Globus pallidus (tissue), 1 donor: ENCODE measurements around the gene AGER.

Experiments
- DNase-seq: peaks from one replicate; pipeline ENCODE4 v3.0.0-alpha.2; 2015; ENCODE audit warnings: low spot score

Gene AGER

DNA sequence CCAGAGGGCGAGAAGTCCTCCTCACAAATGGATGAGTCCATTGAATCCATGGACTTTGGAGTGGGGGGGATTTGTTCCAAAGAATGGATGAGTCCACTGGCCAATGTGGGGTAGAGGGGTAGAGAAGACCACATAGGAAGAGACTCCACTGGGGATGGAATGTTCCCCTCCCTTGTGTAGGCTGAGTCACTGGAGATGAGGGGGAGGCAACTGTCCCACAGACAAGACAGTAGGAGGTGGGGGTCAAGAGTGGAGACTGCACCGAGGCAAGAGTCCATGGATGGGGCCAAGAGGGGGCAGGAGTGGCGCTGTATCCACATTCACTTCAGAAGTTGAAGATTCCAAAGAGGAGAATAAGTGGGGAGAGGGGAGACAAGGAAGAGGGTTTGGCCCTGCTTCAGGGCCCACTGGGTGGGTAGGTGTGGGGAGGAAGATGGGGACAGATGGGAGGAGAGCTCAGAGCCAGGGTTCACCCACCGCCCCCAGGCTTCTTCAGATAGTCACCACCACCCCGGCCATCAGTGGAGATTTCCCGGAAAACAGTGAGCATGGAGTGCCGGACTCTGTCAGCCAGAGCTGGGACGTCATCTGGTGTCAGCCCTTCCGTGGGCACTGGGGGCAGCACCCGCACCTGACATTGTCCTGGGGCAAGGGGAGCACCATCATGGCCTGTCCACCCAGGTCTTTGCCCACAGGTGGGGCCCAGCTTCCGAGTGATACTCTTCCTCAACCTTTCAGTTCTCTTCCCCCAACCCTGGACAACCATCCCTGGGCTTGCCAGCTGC lies 15.1 kb downstream of the AGER start:
- no peak for DNase-seq

GRCh38 chr6:32168350-32168749 lies 15.7 kb downstream of the AGER start:
- no peak for DNase-seq

GRCh38 chr6:32167761-32168262 lies 16.2 kb downstream of the AGER start:
- DNase-seq = no peak

- DNase-seq = no peak
These were observed 16.8 kb downstream of the AGER start for GRCh38 chr6:32167154-32167760.

- DNase-seq = no peak
These were observed 17.5 kb downstream of the AGER start for GRCh38 chr6:32166411-32167061.

GRCh38 chr6:32164295-32164694 lies 19.8 kb downstream of the AGER start, which contains the start of gene EGFL8:
TSS of gene EGFL8 (plus strand) at chr6:32164595. CDS start at chr6:32166166, 1,571 bp downstream.
- DNase-seq = no peak

GRCh38 chr6:32163559-32164258 lies 20.3 kb downstream of the AGER start:
- DNase-seq = peak; percentile 64

DNA sequence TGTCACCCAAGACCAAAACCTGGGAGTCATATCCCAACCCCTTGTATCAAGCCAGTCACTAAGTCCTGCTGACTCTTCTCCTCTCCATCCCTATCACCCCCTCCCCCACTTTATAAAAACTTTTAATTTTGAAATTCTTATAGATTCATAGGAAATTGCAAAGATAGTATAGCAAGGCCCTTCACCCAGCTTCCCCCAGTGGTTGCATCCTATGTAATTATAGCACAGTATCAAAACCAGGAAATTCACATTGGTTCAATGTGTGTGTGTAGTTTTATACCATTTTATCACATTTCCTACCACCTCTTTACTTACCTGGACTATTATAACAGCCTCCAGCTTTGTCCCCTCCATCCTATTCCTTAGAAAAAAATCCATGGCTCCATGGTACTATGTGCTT lies 26.0 kb downstream of the AGER start:
- DNase-seq = no peak

GRCh38 chr6:32156891-32157290 lies 27.2 kb downstream of the AGER start:
- no peak for DNase-seq

- DNase-seq = peak; percentile 50
These were observed 29.4 kb downstream of the AGER start for GRCh38 chr6:32154514-32155161.

DNA sequence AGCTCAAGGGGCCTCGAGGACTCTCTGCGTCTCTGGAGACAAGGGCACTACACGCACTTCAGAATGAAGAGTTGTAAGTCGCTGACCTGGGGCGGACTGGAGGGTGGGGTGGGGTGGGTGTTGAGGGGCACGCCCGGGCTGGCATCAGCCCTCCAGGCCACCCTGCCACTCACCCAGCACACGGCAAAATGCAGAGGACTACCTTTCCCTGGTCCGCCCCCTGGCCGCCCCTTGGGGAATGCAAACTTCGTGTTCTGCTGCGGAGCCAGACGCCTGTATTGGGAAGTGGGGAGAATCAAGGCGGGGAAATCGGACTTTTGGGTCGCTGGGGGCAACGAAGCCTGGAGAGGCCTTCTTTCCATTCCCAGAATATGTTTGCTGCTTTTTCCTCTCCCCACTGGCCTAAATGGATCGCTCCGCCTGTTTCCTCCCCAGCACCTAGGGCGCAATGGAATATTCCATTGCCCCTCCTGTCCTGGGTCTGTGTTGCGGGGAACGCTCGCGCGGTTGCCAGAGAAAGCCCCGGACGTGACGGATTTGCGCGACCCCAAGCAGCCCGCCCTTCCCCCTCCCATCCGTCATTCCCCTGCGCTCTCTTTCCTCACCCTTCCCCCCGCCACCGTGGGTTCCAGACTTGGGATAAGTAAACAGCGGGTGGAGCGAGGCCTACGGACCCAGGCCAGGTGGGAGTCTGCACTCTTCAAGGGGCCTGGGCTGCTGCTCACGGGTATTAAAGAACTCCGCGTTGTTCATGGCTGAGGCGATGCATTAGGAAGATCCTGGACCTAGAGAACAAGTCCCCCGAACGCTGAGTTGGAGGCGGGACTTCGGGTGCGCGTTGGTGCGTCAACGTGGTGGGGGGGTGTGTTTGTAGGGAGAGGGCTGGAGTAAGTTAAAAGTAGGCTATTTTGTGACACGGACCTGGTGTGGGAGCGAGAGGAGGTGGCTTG lies 30.2 kb downstream of the AGER start, which contains the start of gene PPT2:
PPT2 (plus strand) TSS at position 578 of the 950 bp plus-strand sequence. CDS start 454 bp downstream, outside the sequence.
- DNase-seq = peak; percentile 91

GRCh38 chr6:32152769-32153563 lies 31.1 kb downstream of the AGER start:
- DNase-seq = peak; percentile 42

DNA sequence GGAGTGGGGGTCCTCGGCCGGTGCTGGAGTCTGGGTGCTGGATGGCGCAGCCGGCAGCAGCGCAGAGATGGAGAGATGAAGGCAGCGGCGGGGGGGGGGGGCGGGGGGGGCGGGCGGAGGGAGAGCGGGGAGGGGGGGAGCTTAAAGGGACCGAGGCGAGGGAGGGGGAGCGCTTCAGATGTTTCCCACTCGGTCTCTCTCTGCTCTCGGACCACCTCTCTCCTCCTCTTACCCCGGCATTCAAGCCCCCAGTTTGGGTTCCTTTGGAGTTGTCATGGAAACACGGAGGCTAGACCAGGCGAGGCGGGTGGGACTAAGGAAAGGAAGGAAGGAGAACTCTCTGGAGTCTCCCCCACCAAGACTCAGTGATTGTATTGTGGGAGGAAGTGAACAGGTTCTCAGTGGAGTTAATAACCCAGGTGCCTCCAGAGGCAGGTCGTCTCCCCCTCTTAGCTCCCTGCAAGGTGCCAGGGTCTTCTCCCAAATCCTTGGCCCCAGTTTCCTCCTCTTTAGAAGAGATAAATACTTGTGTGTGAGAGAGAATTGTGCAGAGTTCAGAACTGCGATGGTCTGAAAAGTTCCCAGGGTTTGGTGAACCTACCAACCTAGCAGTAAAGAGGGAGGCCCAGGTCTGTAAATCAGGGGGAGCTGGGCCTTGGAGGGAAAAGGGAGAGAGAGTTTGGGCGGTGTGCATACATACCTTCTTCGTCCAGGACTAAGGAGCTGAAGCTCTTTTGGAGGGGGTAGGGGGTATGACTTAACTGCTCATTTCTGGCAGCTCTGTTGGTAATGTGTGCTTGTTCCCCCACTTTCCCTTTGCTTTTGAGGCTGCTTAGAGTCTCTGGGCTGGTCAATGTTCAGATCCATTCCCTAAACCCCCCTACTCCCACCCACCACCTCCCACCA lies 31.9 kb downstream of the AGER start, which contains the start of gene PRRT1:
PRRT1 (minus strand) TSS at position 77 of the 906 bp plus-strand sequence. CDS start 112 bp downstream, outside the sequence.
- peak; percentile 30 for DNase-seq

GRCh38 chr6:32151181-32151862 lies 32.7 kb downstream of the AGER start:
- peak; percentile 29 for DNase-seq

DNA sequence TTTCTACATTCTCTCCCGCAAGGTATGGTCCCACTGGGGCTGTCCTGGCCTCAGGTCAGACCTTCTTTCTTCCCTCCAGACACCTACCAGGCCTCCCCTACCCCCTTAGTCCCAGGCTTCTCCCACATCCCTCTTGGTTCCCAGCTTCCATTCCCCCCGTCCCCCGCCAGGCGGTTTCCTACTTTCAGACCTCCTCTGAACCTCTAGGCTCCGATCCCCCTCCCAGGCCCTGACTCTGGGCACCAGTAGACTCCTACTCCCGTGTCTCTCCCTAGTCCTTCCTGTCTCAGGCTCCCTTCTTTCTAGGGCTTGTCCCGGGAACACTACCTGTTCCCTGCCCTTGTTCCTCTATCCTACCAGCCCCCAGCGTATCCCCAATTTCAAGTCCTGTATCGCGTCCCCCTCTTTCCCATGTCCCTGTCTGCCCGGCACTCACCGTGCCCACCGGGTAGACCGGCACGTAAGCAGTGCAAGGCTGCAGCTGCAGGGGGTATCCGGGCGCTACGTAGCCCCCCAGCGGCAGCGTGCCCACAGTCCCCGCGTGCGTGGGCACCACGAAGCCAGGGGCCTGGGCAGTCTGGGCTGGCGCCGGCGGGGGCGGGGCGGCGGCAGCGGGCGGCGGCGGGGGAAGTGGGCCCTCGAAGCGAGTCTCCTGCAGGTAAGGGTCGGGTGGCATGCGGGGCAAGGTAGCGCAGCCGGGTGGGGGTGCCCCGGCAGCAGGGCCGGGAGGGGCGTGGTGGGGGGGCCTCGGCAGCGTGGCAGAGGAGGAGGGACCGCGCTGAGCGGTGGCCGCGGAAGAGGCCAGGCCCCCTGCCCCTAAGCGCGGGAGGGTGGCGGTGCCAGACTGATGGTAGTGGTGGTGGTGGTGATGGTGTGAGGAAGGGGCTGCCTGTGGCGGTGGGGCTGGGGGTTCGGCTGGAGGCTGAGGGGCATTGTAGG lies 33.9 kb downstream of the AGER start:
- no peak for DNase-seq

GRCh38 chr6:32149092-32149755 lies 34.8 kb downstream of the AGER start:
- no peak for DNase-seq
